Gastroesophageal sphincter (tissue), 3 donors: ENCODE results near the gene RSPO1.

Source experiments
- CTCF ChIP-seq, 4 experiments: fragments of 200-600 bp in 2 of 4; fragments of 450-650 bp in 2 of 4; sonication (generic) in 1 of 4; IDR thresholded peaks; one replicate each; pipeline ENCODE4 v1.5.1; 2017 to 2019; ENCODE audit warnings: antibody characterized with exemption in 4 of 4, mild to moderate bottlenecking in 2 of 4, moderate library complexity in 2 of 4
- POLR2A ChIP-seq, 2 donors: fragments of 450-650 bp; IDR thresholded peaks; one replicate each; pipeline ENCODE4 v1.6.1; 2017; ENCODE audit warnings: antibody characterized with exemption in 2 of 2, mild to moderate bottlenecking in 2 of 2, moderate library complexity in 1 of 2

GRCh38 chr1:37588939-37589338, 45.8 kb downstream of the RSPO1 start:
- TF ChIP-seq CTCF (IDR thresholded peaks at IDR 0.05) (no peak), POLR2A (IDR thresholded peaks at IDR 0.05) (no peak)
